Measurements from ENCODE around the gene FEM1B. TPM values are rescaled to one million over a fixed set of nuclear protein-coding genes. Genes with fewer than 3 reads are reported as not detected.

FEM1B gene
- total RNA-seq, 1 donor from 2014 or later, result 73.5 TPM

DNA sequence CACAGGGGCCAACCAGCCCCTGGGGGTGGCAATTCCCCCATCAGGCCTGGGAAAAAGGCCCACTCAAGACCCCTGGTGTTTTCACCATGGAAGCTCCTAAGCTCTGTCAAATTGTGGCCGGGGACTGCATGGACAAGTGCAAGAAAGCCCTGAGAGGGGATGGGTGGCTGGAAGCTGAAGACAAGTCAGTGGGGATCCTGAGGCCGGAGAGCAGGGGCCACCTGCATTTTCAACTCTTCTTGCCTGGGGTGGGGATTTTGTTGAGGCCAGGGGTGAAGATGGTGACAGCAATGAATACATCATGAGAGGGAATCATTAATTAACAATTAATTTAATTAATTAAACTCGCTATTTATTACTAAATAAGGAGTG lies 33.9 kb downstream of the FEM1B start:
- no peak overlapping the region for H3K4me3 ChIP-seq (ENCODE audit: low read depth, low read length)
- peaks cover 2% of the 10 kb centered on the region for H3K27me3 ChIP-seq (ENCODE audit: control insufficient read depth, insufficient read depth, low read length)
- H3K36me3 ChIP-seq (ENCODE audit: control insufficient read depth, insufficient read depth, low read length), result no peaks in the 10 kb centered on the region
- TF ChIP-seq, protein P1, sequence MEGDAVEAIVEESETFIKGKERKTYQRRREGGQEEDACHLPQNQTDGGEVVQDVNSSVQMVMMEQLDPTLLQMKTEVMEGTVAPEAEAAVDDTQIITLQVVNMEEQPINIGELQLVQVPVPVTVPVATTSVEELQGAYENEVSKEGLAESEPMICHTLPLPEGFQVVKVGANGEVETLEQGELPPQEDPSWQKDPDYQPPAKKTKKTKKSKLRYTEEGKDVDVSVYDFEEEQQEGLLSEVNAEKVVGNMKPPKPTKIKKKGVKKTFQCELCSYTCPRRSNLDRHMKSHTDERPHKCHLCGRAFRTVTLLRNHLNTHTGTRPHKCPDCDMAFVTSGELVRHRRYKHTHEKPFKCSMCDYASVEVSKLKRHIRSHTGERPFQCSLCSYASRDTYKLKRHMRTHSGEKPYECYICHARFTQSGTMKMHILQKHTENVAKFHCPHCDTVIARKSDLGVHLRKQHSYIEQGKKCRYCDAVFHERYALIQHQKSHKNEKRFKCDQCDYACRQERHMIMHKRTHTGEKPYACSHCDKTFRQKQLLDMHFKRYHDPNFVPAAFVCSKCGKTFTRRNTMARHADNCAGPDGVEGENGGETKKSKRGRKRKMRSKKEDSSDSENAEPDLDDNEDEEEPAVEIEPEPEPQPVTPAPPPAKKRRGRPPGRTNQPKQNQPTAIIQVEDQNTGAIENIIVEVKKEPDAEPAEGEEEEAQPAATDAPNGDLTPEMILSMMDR (IDR thresholded peaks at IDR 0.05; ENCODE audit: insufficient read depth, low read length, severe bottlenecking), result no peak
- DNase-seq (ENCODE audit: low read depth), result no peak
- no peak for FAIRE-seq

DNA sequence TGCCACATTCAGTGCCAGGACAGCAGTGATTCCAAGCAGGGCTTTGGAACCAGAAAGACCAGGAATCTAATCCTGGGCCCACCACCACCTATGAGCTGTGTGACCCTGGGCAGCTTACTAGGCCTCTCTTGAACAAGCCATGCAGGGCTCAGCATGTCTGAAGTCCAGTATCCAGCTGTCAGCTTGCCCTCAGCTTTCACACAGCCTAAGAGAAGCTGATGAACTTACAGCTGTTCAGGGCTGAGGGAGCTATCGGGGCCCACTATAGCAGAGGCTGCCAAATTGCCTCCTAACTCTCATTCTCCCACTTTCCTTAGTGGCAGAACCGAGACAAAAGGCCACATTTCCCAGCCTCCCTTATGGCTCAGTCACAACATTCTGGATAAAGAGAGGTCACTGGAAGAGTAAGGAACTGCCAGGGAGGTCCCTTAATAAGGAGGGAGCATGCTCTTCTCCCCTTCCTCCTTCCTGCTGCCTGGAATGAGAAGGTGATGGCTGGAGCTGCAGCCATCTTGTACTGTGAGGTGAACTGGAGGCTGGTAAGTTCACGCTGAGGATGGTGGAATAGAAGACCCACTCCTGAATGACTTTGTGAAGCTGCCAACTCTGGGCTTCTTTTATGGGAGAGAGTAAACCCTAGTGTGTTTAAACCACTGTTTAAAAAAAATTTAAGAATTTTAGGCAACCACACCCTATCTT lies 34.5 kb downstream of the FEM1B start:
- Histone ChIP-seq H3K4me3 (ENCODE audit: low read depth, low read length) (no peak overlapping the region), H3K27me3 (ENCODE audit: control insufficient read depth, insufficient read depth, low read length) (peaks cover 2% of the 10 kb centered on the region), H3K36me3 (ENCODE audit: control insufficient read depth, insufficient read depth, low read length) (no peaks in the 10 kb centered on the region)
- TF ChIP-seq, protein P1 (IDR thresholded peaks at IDR 0.05; ENCODE audit: insufficient read depth, low read length, severe bottlenecking), result no peak
- FAIRE-seq (no peak), DNase-seq (ENCODE audit: low read depth) (no peak)

DNA sequence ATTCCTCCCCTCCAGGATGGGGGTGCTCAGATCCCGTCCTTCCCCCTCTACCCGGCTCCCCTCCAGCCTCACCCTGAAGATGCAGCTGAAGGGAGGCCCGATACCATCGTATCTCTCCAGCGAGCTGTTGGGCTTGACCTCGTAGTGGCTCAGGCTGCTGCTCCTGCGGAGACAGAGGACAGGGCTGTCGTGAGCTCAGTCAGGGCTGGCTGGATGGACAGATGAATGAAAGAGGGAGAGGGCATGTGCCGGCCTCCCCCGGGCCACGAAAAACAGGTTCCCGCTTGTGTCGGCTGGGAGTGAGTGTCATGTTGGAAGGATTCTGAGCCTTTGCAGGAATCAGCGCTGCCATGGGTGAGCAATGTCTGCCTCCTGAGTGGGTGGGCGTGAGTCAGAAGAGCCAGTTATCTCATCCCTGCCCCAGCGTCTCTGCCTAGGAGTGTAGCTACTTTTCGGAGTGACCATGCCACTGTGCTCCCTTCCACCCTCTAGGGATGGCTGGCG lies 35.2 kb downstream of the FEM1B start:
- Histone ChIP-seq H3K36me3 (ENCODE audit: control insufficient read depth, insufficient read depth, low read length) (no peaks in the 10 kb centered on the region), H3K27me3 (ENCODE audit: control insufficient read depth, insufficient read depth, low read length) (peaks cover 2% of the 10 kb centered on the region), H3K4me3 (ENCODE audit: low read depth, low read length) (no peak overlapping the region)
- DNase-seq (ENCODE audit: low read depth) (peak; percentile 85), FAIRE-seq (no peak)
- TF ChIP-seq, protein P1 (IDR thresholded peaks at IDR 0.05; ENCODE audit: insufficient read depth, low read length, severe bottlenecking), result no peak

DNA sequence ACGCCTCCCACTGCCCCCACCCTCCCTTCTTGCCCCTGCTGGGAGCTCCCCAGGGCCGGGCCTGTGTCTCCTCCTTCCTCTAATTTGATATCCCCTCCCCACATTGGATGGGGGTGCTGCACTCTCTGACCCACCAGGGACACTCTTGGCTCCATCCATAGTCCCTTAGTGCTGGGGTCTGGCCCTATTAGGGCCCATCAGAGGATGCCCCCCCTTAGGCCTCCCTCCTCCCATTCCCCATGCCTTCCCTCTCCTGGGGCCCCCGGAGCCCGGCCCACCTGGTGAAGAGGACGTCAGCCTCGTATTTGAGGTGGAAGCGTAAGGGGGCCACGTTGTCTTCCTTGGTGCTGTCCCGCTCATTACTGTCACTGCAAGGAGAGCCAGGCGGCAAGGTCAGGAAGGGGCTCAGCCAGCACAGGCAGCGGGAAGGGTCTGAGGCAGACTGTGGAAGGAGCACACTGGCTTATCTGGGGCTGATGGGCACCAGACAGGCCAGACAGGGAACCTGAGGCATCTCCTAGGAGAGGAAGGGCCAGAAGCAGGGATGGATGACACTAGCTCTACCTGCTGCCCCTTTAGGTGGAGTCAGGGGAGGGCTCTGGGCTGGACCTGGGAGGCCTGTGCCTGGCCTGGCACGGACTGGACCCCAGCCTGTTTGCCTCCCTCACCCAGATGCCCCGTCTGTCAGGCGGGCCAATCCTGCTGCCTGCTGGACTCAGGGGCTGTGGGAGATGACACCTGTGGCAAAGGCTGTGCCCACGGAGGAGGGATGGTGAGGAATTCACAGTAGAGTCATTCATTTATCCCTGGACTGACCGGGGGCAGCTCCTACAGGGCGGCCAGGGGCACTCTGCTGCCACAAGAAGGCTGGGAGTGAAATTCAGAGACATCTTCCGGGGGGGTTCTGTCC lies 36.2 kb downstream of the FEM1B start:
- DNase-seq (ENCODE audit: low read depth), result no peak
- TF ChIP-seq, protein P1 (IDR thresholded peaks at IDR 0.05; ENCODE audit: insufficient read depth, low read length, severe bottlenecking), result no peak
- H3K36me3 ChIP-seq (ENCODE audit: control insufficient read depth, insufficient read depth, low read length), result no peaks in the 10 kb centered on the region

GRCh38 chr15:68314563-68314962 lies 37.0 kb downstream of the FEM1B start:
- Histone ChIP-seq H3K4me3 (ENCODE audit: low read depth, low read length) (no peak overlapping the region), H3K36me3 (ENCODE audit: control insufficient read depth, insufficient read depth, low read length) (no peaks in the 10 kb centered on the region), H3K27me3 (ENCODE audit: control insufficient read depth, insufficient read depth, low read length) (peaks cover 2% of the 10 kb centered on the region)
- FAIRE-seq (no peak), DNase-seq (ENCODE audit: low read depth) (no peak)
- TF ChIP-seq, protein P1 (IDR thresholded peaks at IDR 0.05; ENCODE audit: insufficient read depth, low read length, severe bottlenecking), result no peak

More for the DNA sequence above, 36.2 kb downstream of the FEM1B start:
- FAIRE-seq, result no peak
- no peak overlapping the region for H3K4me3 ChIP-seq (ENCODE audit: low read depth, low read length)
- peaks cover 2% of the 10 kb centered on the region for H3K27me3 ChIP-seq (ENCODE audit: control insufficient read depth, insufficient read depth, low read length)

Data from bronchial epithelial cell (primary cell).